ENCODE measurements around the gene PLPP6.

PLPP6 gene

GRCh38 chr9:4677392-4677791 is 15.3 kb downstream of the PLPP6 start:
- TF ChIP-seq CTCF (IDR thresholded peaks at IDR 0.05): no peak

- TF ChIP-seq CTCF (IDR thresholded peaks at IDR 0.05): no peak
Measured at GRCh38 chr9:4678679-4679267, 16.7 kb downstream of the PLPP6 start.

- peak; percentile 55 for TF ChIP-seq CTCF (IDR thresholded peaks at IDR 0.05)
Measured at GRCh38 chr9:4679268-4680172, 17.4 kb downstream of the PLPP6 start, which contains the start of gene CDC37L1. Gene CDC37L1, plus strand, starts transcription at chr9:4679569. Its CDS starts 199 bp downstream, at chr9:4679768.

GRCh38 chr9:4680173-4680525 is 18.1 kb downstream of the PLPP6 start:
- no peak for TF ChIP-seq CTCF (IDR thresholded peaks at IDR 0.05)

- no peak for TF ChIP-seq CTCF (IDR thresholded peaks at IDR 0.05)
Measured at GRCh38 chr9:4680750-4681149, 18.7 kb downstream of the PLPP6 start.

GRCh38 chr9:4684820-4685219 is 22.7 kb downstream of the PLPP6 start:
- TF ChIP-seq CTCF (IDR thresholded peaks at IDR 0.05): no peak

GRCh38 chr9:4686112-4686511 is 24.0 kb downstream of the PLPP6 start:
- TF ChIP-seq CTCF (IDR thresholded peaks at IDR 0.05): no peak

Data from LNCAP (cell line).